PC-9 (cell line): ENCODE measurements around the gene PCGF2. TPM values are rescaled to one million over a fixed set of nuclear protein-coding genes. Genes with fewer than 3 reads are reported as not detected.

Source experiments
- BruUV-seq: library from RNA; stranded (reverse); fragments of 400-500 nt; replicated peaks from 2 replicates; lab custom pipeline; 2021; lab: Mats Ljungman, UMichigan
- CTCF ChIA-PET: fragments of 300-600 bp; sonication (Branson Sonifier 250); formaldehyde crosslinking; loops from one replicate; lab custom pipeline; 2022; ENCODE audit warnings: antibody characterized with exemption; lab: Charles Lee
- POLR2A ChIA-PET: fragments of 300-600 bp; sonication (Branson Sonifier 250); formaldehyde crosslinking; loops from one replicate; lab custom pipeline; 2022; ENCODE audit warnings: antibody characterized with exemption; ENCODE audit not compliant: unreplicated experiment; lab: Charles Lee
- DNase-seq, 2 experiments: peaks; one replicate each; pipeline versions ENCODE4 v3.0.0 to v3.0.0-alpha.2; 2015 to 2022; ENCODE audit warnings: mixed read lengths in 1 of 2
- H2AFZ ChIP-seq: fragments of 200-600 bp; sonication (generic); 2 replicates; pipeline ENCODE4 v1.8.1; 2017; ENCODE audit warnings: antibody characterized with exemption
- H3F3A ChIP-seq: fragments of 200-600 bp; sonication (generic); 2 replicates; pipeline ENCODE4 v1.8.1; 2017; ENCODE audit warnings: antibody characterized with exemption, mild to moderate bottlenecking, low read depth; ENCODE audit not compliant: insufficient read depth
- H3K27ac ChIP-seq: fragments of 200-600 bp; sonication (generic); 2 replicates; pipeline ENCODE4 v1.6.1; 2016; ENCODE audit warnings: mixed run types
- H3K27me3 ChIP-seq: fragments of 200-600 bp; sonication (generic); 2 replicates; pipeline ENCODE4 v1.6.1; 2016; ENCODE audit warnings: low read depth, mixed run types; ENCODE audit not compliant: insufficient read depth
- H3K36me3 ChIP-seq: fragments of 200-600 bp; sonication (generic); 2 replicates; pipeline ENCODE4 v1.6.1; 2016; ENCODE audit warnings: low read depth, mixed run types
- H3K4me1 ChIP-seq: fragments of 200-600 bp; sonication (generic); replicated peaks from 2 replicates; pipeline ENCODE4 v1.6.1; 2016; ENCODE audit warnings: mixed run types; ENCODE audit not compliant: insufficient read depth
- H3K4me2 ChIP-seq: fragments of 200-600 bp; sonication (generic); 2 replicates; pipeline ENCODE4 v1.6.1; 2017; ENCODE audit warnings: mixed run types
- H3K4me3 ChIP-seq: fragments of 200-600 bp; sonication (generic); 2 replicates; pipeline ENCODE4 v1.6.1; 2016; ENCODE audit warnings: mixed run types
- H3K79me2 ChIP-seq: fragments of 200-600 bp; sonication (generic); 2 replicates; pipeline ENCODE4 v1.6.1; 2017; ENCODE audit warnings: low read depth, mixed run types
- H3K9me2 ChIP-seq: fragments of 200-600 bp; sonication (generic); 2 replicates; pipeline ENCODE4 v1.8.1; 2017; ENCODE audit warnings: mild to moderate bottlenecking; ENCODE audit not compliant: insufficient read depth
- H3K9me3 ChIP-seq: fragments of 200-600 bp; sonication (generic); 2 replicates; pipeline ENCODE4 v1.8.1; 2016; ENCODE audit warnings: low read depth; ENCODE audit not compliant: insufficient read depth
- H4K20me1 ChIP-seq: fragments of 200-600 bp; sonication (generic); 2 replicates; pipeline ENCODE4 v1.8.1; 2017; ENCODE audit not compliant: insufficient read depth
- CTCF ChIP-seq: fragments of 200-600 bp; sonication (generic); conservative IDR thresholded peaks from 2 replicates; pipeline ENCODE4 v1.6.1; 2017; ENCODE audit warnings: mixed run types, antibody characterized with exemption, mild to moderate bottlenecking, moderate library complexity
- EZH2 ChIP-seq: fragments of 200-600 bp; sonication (generic); IDR thresholded peaks from 2 replicates; pipeline ENCODE4 v1.8.0; 2017; ENCODE audit warnings: antibody characterized with exemption, low read depth
- intact Hi-C: fragments of 100-400 bp; cut with micrococcal nuclease; formaldehyde crosslinking; loops from one replicate; pipeline ENCODE4 v1.10.0; 2022; ENCODE audit not compliant: unreplicated experiment
- total RNA-seq: library from RNA; stranded (reverse); gene quantifications from 2 replicates; pipeline ENCODE4 v1.2.3, GENCODE V29; 2021

The PCGF2 gene
- total RNA-seq, 1 experiment from 2014 or later: 43.3 TPM

DNA sequence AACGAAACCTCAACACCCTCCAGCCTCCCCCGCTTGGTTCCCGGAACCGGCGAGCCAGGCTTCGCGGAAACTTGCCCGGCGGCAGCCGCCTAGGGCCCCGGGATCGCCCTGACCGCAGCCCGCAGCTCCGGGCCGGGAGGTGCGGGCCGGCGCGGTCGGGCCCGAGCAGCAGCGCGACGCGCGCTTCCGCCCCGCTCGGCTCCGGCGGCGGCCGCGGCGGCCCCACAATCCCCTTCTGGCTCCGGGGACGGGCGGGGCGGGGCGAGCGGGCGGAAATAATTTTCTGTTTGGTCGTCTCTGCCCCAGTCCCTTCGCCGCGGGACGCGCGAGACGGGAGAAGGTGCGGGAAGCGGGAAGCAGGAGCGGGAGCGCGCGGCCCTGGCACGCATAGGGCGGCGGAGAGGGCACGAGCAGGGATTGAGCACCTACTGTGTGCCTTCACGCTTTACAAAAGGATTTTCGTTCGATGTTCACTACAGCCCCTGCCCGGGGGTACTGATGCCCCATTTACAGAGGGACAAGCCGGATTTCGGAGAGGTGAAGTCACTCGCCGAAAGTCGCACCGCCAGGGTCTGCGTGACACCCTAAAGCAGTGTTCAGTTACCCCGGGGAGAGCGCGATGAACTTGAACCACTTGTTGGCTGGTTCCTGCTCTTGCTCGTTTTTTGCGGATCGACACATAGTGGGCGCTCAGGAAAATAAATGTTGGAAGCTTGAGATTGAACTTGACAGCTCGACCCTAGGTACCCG, 45.8 kb downstream of the PCGF2 start:
- Histone ChIP-seq H3F3A (peaks cover 49% of the 10 kb centered on the region), H3K27me3 (no peaks in the 10 kb centered on the region), H3K27ac (peak overlapping the region; percentile 82), H4K20me1 (peaks cover 12% of the 10 kb centered on the region), H3K4me2 (peak overlapping the region; percentile 99), H2AFZ (peak overlapping the region; percentile 85), H3K79me2 (peaks cover 41% of the 10 kb centered on the region), H3K9me2 (no peaks in the 10 kb centered on the region), H3K9me3 (no peaks in the 10 kb centered on the region), H3K36me3 (no peaks in the 10 kb centered on the region), H3K4me1 (peaks cover 23% of the 10 kb centered on the region), H3K4me3 (peak overlapping the region; percentile 99)
- ChIA-PET POLR2A (interaction anchor here (0.5 to 0.7 kb wide), 2 partner anchors 29 to 435 kb away, joined by 3 to 8 read pairs; no protein-coding TSS in a partner anchor), CTCF (interaction anchor here (0.7 kb wide), 1 partner anchor 99 kb away, joined by 3 read pairs; no protein-coding TSS in a partner anchor)
- peak; percentile 78 to 82 for DNase-seq
- BruUV-seq: TSS peak; percentile 77
- intact Hi-C loops: loop anchor here (2.0 kb wide), 1 partner anchor 28 kb away; the partner anchor contains the start of gene EPOP
- TF ChIP-seq CTCF (no peak), EZH2 (no peak)

GRCh38 chr17:38701504-38702165, 46.5 kb downstream of the PCGF2 start:
- Histone ChIP-seq H3K4me3 (peak overlapping the region; percentile 99), H3K27me3 (no peaks in the 10 kb centered on the region), H3K9me2 (no peaks in the 10 kb centered on the region), H4K20me1 (peaks cover 5% of the 10 kb centered on the region), H3K4me2 (peak overlapping the region; percentile 94), H3K36me3 (no peaks in the 10 kb centered on the region), H2AFZ (peak overlapping the region; percentile 85), H3F3A (peaks cover 46% of the 10 kb centered on the region), H3K79me2 (peaks cover 34% of the 10 kb centered on the region), H3K4me1 (peaks cover 17% of the 10 kb centered on the region), H3K27ac (peak overlapping the region; percentile 82), H3K9me3 (no peaks in the 10 kb centered on the region)
- DNase-seq: no peak
- intact Hi-C loops: loop anchor here (2.0 kb wide), 1 partner anchor 27 kb away; the partner anchor contains the start of gene EPOP
- BruUV-seq: TSS peak; percentile 37
- TF ChIP-seq EZH2 (no peak), CTCF (no peak)
- POLR2A ChIA-PET: interaction anchor here (0.5 to 0.7 kb wide), 3 partner anchors 23 to 436 kb away, joined by 3 to 8 read pairs (median 4); no protein-coding TSS in a partner anchor
- CTCF ChIA-PET: no interaction called here

DNA sequence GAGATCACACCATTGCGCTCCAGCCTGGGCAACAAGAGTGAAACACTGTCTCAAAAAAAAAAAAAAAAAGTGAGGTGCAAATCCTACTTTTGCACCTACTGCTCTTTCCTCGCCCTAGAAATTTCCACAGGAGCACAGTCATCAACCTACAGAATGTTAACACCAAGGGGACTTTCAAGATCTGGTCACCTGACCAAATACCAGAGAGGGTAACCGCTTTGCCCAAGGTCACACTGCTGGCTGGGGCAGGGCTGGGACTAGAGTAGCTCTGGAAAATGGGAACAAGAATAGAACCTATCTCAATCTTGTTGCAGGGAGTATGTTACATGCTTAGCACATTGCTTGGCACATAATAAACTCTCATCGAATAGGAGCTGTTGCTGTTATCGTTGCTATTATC, 49.4 kb downstream of the PCGF2 start:
- POLR2A ChIA-PET: no interaction called here
- peaks cover 14% of the 10 kb centered on the region; the same call in 1 of the 2 replicates for H3K79me2 ChIP-seq
- BruUV-seq: no TSS peak
- no peak for DNase-seq
- H3F3A ChIP-seq: peaks cover 33% of the 10 kb centered on the region
- no peaks in the 10 kb centered on the region for H3K9me3 ChIP-seq
- no peaks in the 10 kb centered on the region for H3K9me2 ChIP-seq
- no peak overlapping the region for H2AFZ ChIP-seq
- no peaks in the 10 kb centered on the region for H3K27me3 ChIP-seq
- no peaks in the 10 kb centered on the region for H4K20me1 ChIP-seq
- no peak overlapping the region for H3K27ac ChIP-seq
- no peak overlapping the region for H3K4me3 ChIP-seq
- H3K4me1 ChIP-seq: peaks cover 17% of the 10 kb centered on the region
- intact Hi-C loops: no loop called here
- TF ChIP-seq EZH2: no peak
- no peak for TF ChIP-seq CTCF
- no peaks in the 10 kb centered on the region for H3K36me3 ChIP-seq
- CTCF ChIA-PET: no interaction called here
- H3K4me2 ChIP-seq: no peak overlapping the region
